ENCODE measurements around the gene NAXE. TPM values are rescaled to one million over a fixed set of nuclear protein-coding genes. Genes with fewer than 3 reads are reported as not detected.
A peak's percentile ranks its signal among the peaks of the same experiment; 100 is the strongest.

The NAXE gene
- polyA plus RNA-seq, 2 of the 4 experiments (the other 2 are of a cell fraction) = 81.4 to 119 TPM

GRCh38 chr1:156593661-156593989, 2.0 kb downstream of the NAXE start:
- ChIA-PET POLR2A (interaction anchor here (1.0 to 1.6 kb wide), 3 partner anchors 22 to 136 kb away, joined by 4 to 5 read pairs (median 5); no protein-coding TSS in a partner anchor), CTCF (interaction anchor here (1.0 to 12.5 kb wide), 12 partner anchors 9 to 208 kb away, joined by 3 to 135 read pairs (median 6); no protein-coding TSS in a partner anchor)
- FAIRE-seq (no peak), DNase-seq (ENCODE audit: low read depth in 1 of 2, low spot score in 1 of 2) (no peak), ATAC-seq (no peak)
- 95% methylated on average over 8 of the region's 8 CpGs for WGBS (ENCODE audit: missing lambda C conversion rate)
- Histone ChIP-seq H3K27ac (0 out of 6 replicates have a peak overlapping the region, but pooled peaks of 1 of the 2 experiments have one; percentile 12), H3K9me3 (no peaks in the 10 kb centered on the region), H3K4me1 (peaks cover 6% of the 10 kb centered on the region; the same call in 2 of the 3 replicates), H3K4me3 (no peak overlapping the region), H3K4me2 (no peak overlapping the region)
- TF ChIP-seq E2F6 (IDR thresholded peaks at IDR 0.05; ENCODE audit: borderline replicate concordance, low read depth) (no peak), FOSB (CRISPR knock-in tag; IDR thresholded peaks at IDR 0.05) (no peak), NR3C1 (IDR thresholded peaks at IDR 0.05) (no peak), EHMT2 (IDR thresholded peaks at IDR 0.05; ENCODE audit: low read depth) (no peak), SMC3 (IDR thresholded peaks at IDR 0.05) (no peak), HMGXB4 (CRISPR knock-in tag; IDR thresholded peaks at IDR 0.05; ENCODE audit: borderline replicate concordance) (no peak), KDM1A (IDR thresholded peaks at IDR 0.05; ENCODE audit: low read depth) (no peak), TFCP2L1 (CRISPR knock-in tag; IDR thresholded peaks at IDR 0.05) (no peak), JUNB (IDR thresholded peaks at IDR 0.05) (no peak), ESRRA (IDR thresholded peaks at IDR 0.05; ENCODE audit: borderline replicate concordance, low read length) (no peak), FOXS1 (CRISPR knock-in tag; IDR thresholded peaks at IDR 0.05) (no peak)
- TF ChIP-seq, protein P1, sequence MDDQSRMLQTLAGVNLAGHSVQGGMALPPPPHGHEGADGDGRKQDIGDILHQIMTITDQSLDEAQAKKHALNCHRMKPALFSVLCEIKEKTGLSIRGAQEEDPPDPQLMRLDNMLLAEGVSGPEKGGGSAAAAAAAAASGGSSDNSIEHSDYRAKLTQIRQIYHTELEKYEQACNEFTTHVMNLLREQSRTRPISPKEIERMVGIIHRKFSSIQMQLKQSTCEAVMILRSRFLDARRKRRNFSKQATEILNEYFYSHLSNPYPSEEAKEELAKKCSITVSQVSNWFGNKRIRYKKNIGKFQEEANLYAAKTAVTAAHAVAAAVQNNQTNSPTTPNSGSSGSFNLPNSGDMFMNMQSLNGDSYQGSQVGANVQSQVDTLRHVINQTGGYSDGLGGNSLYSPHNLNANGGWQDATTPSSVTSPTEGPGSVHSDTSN (IDR thresholded peaks at IDR 0.05) = no peak
- TF ChIP-seq, protein P2, sequence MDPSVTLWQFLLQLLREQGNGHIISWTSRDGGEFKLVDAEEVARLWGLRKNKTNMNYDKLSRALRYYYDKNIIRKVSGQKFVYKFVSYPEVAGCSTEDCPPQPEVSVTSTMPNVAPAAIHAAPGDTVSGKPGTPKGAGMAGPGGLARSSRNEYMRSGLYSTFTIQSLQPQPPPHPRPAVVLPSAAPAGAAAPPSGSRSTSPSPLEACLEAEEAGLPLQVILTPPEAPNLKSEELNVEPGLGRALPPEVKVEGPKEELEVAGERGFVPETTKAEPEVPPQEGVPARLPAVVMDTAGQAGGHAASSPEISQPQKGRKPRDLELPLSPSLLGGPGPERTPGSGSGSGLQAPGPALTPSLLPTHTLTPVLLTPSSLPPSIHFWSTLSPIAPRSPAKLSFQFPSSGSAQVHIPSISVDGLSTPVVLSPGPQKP (IDR thresholded peaks at IDR 0.05; ENCODE audit: low read depth, low read length) = no peak

DNA sequence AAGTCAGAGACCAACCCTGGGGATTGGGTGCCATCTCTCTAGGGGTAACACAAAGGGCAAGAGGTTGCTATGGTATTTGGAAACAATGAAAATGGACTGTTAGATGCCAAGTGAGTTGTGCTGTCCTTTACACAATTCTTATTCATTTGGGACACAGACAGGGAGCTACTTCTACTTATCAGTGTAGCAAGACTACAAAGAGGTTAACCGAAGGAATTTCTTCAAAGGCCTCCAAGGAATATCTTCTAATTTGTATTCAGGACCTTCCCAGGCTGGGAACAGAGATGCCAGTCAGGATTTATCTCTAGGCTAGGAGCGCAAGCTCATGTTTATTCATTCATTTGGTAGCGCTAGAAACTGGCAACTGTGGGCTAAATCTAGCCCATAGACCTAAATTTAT, 2.6 kb downstream of the NAXE start:
- TF ChIP-seq MAFK (IDR thresholded peaks at IDR 0.05; ENCODE audit: partially characterized antibody) (no peak), MAX (IDR thresholded peaks at IDR 0.05) (no peak), HEYL (CRISPR knock-in tag; IDR thresholded peaks at IDR 0.05) (no peak), JUN (IDR thresholded peaks at IDR 0.05) (peak in 1 of 2 experiments; percentile 15; a peak in 1 of 5 replicates)
- no peak overlapping the region for H3K4me2 ChIP-seq
- ATAC-seq (no peak), DNase-seq (ENCODE audit: low read depth in 1 of 2, low spot score in 1 of 2) (no peak), FAIRE-seq (no peak)
- H3K27ac ChIP-seq = no peak overlapping the region
- no peaks in the 10 kb centered on the region for H3K9me3 ChIP-seq
- ChIA-PET CTCF (interaction anchor here (0.8 to 12.5 kb wide), 9 partner anchors 9 to 95 kb away, joined by 3 to 135 read pairs (median 5); no protein-coding TSS in a partner anchor), POLR2A (interaction anchor here (0.6 to 1.6 kb wide), 4 partner anchors 23 to 137 kb away, joined by 3 to 5 read pairs (median 4); no protein-coding TSS in a partner anchor)
- 92% methylated on average over 3 of the region's 3 CpGs for WGBS (ENCODE audit: missing lambda C conversion rate)
- H3K4me1 ChIP-seq = peaks cover 6% of the 10 kb centered on the region; the same call in 2 of the 3 replicates
- no peak overlapping the region for H3K4me3 ChIP-seq

- no peak overlapping the region for H3K27ac ChIP-seq
- H3K4me2 ChIP-seq = no peak overlapping the region
- no peak for FAIRE-seq
- H3K4me1 ChIP-seq = peaks cover 14% of the 10 kb centered on the region
- TF ChIP-seq NR3C1 (IDR thresholded peaks at IDR 0.05) = no peak
- peak in 1 of 2 experiments; percentile 4; a peak in 1 of 5 replicates for TF ChIP-seq JUN (IDR thresholded peaks at IDR 0.05)
- no peak for TF ChIP-seq CHD4 (IDR thresholded peaks at IDR 0.05; ENCODE audit: borderline replicate concordance)
- TF ChIP-seq SMC3 (IDR thresholded peaks at IDR 0.05) = no peak
- no peak overlapping the region for H3K4me3 ChIP-seq
- H3K9me3 ChIP-seq = no peaks in the 10 kb centered on the region
- DNase-seq (ENCODE audit: low read depth in 1 of 2, low spot score in 1 of 2) = no peak
- no peak for ATAC-seq
- ChIA-PET CTCF (interaction anchor here (1.2 to 12.5 kb wide), 6 partner anchors 9 to 210 kb away, joined by 4 to 135 read pairs (median 7); no protein-coding TSS in a partner anchor), POLR2A (interaction anchor here (1.6 kb wide), 1 partner anchor 94 kb away, joined by 5 read pairs; no protein-coding TSS in a partner anchor)
- WGBS (ENCODE audit: missing lambda C conversion rate) = 93% methylated on average over 2 of the region's 2 CpGs
Measured at GRCh38 chr1:156595016-156595415, 3.4 kb downstream of the NAXE start.

All from A549 (cell line).